Measurements from ENCODE around the gene C14orf180. TPM values are rescaled to one million over a fixed set of nuclear protein-coding genes. Genes with fewer than 3 reads are reported as not detected.

C14orf180 gene
- polyA plus RNA-seq, 3 donors: not detected

DNA sequence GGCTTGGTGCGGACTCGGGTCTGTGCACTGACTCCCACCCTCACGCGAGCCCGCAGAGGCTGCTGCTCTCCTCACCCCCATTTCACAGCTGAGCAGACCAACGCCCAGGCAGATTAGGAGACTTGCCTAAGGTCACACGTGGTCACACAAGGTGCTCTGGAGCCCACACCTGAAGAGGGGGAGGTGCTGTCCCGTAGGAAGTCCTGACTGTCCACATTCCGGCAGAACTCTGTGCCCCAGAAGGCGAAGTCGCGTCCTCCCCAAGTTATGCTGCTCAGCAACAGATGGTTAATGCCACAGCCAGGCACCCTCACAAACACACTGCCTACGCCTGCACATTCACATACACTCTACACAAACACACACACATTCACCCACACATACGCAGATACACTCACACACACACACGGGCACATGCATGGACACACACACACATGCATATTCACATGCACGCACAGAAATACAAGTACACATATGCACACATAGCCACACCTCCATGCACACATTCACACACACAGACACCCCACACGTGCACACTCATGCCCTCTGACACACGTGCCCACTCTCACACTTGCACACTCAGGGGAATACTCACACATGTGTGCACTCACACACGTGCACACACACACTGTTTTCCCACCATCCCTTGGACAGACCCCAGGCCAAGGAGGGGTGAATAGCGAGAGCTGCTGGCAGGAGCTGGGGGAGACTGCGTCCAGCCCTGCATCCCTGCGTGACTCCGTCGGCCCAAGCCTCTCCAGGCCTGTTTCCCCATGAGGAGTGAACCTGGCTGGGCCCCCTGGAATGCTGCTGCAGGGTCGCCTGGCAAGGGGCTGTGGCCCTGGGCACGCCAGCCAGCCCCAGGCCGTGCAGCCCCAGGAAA lies 4.1 kb downstream of the C14orf180 start:
- Histone ChIP-seq H3K4me2 (replicated peaks; ENCODE audit: extremely low read depth, low read length, poor library complexity, severe bottlenecking) (no peak overlapping the region), H3K9ac (ENCODE audit: insufficient read depth, low read length, poor library complexity, severe bottlenecking) (no peak overlapping the region), H3K79me2 (ENCODE audit: insufficient read depth, low read length) (no peaks in the 10 kb centered on the region), H3K27me3 (ENCODE audit: control insufficient read depth in 2 of 2, insufficient read depth in 2 of 2, low read length in 2 of 2) (no peaks in the 10 kb centered on the region), H3K9me3 (replicated peaks in 1 of 2; ENCODE audit: control insufficient read depth in 1 of 2, insufficient read depth in 1 of 2, low read length in 2 of 2) (no peaks in the 10 kb centered on the region), H3K4me3 (replicated peaks in 1 of 3; ENCODE audit: low read depth in 2 of 3, low read length in 3 of 3) (no peak overlapping the region), H3K36me3 (replicated peaks in 1 of 2; ENCODE audit: control insufficient read depth in 1 of 2, insufficient read depth in 2 of 2, low read length in 2 of 2) (no peaks in the 10 kb centered on the region), H3K27ac (ENCODE audit: low read depth in 1 of 2, low read length in 2 of 2) (no peak overlapping the region), H4K20me1 (ENCODE audit: insufficient read depth, low read length) (no peaks in the 10 kb centered on the region), H2AFZ (ENCODE audit: insufficient read depth, low read depth, low read length, poor library complexity, severe bottlenecking) (no peak overlapping the region), H3K4me1 (ENCODE audit: control insufficient read depth in 1 of 2, insufficient read depth in 2 of 2, low read length in 2 of 2) (no peaks in the 10 kb centered on the region)
- TF ChIP-seq CTCF (IDR thresholded peaks at IDR 0.05): no peak
- no peak for DNase-seq
- no peaks in the 10 kb centered on the region for H3K9me3 Mint-ChIP-seq
- H3K4me1 Mint-ChIP-seq: no peaks in the 10 kb centered on the region
- no peaks in the 10 kb centered on the region for H3K36me3 Mint-ChIP-seq
- no peak overlapping the region for H3K4me3 Mint-ChIP-seq
- peaks cover 1 to 5% (median 3%) of the 10 kb centered on the region in 3 donors for H3K27me3 Mint-ChIP-seq (ENCODE audit: low read depth in 3 of 3)
- intact Hi-C loops (cut with micrococcal nuclease): no loop called here
- 84% methylated on average over 25 of the region's 27 CpGs for WGBS (ENCODE audit: insufficient coverage)
- H3K27ac Mint-ChIP-seq: no peak overlapping the region

DNA sequence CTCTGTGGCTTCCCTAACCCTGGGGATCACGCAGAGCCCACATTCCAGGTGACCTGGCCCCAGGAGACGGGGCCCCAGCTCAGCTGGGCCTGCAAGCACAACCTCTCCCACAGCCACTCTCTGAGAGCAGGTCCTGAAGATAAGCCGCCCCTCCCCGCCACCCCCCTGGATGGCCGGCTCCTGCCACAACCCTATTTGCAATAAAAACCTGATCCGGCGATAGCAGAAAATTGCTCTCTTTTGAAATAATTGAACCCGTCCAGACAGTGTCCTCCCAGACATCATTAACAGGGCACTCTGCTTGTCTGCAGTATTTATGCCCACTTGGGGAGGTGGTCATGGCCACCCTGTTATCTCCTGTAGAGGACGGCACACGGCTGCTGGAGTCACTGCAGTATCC lies 5.0 kb downstream of the C14orf180 start:
- H3K36me3 ChIP-seq (replicated peaks in 1 of 2; ENCODE audit: control insufficient read depth in 1 of 2, insufficient read depth in 2 of 2, low read length in 2 of 2): no peaks in the 10 kb centered on the region
- WGBS (ENCODE audit: insufficient coverage): 81% methylated on average over 10 of the region's 10 CpGs
- H3K79me2 ChIP-seq (ENCODE audit: insufficient read depth, low read length): no peaks in the 10 kb centered on the region
- no peak overlapping the region for H3K4me3 ChIP-seq (replicated peaks in 1 of 3; ENCODE audit: low read depth in 2 of 3, low read length in 3 of 3)
- intact Hi-C loops (cut with micrococcal nuclease): no loop called here
- no peak overlapping the region for H3K27ac Mint-ChIP-seq
- H3K9me3 Mint-ChIP-seq: no peaks in the 10 kb centered on the region
- H3K4me3 Mint-ChIP-seq: no peak overlapping the region
- no peaks in the 10 kb centered on the region for H3K4me1 Mint-ChIP-seq
- no peak overlapping the region for H2AFZ ChIP-seq (ENCODE audit: insufficient read depth, low read depth, low read length, poor library complexity, severe bottlenecking)
- H3K27me3 Mint-ChIP-seq (ENCODE audit: low read depth in 3 of 3): peaks cover 1 to 3% (median 3%) of the 10 kb centered on the region in 3 donors
- H4K20me1 ChIP-seq (ENCODE audit: insufficient read depth, low read length): no peaks in the 10 kb centered on the region
- H3K9me3 ChIP-seq (replicated peaks in 1 of 2; ENCODE audit: control insufficient read depth in 1 of 2, insufficient read depth in 1 of 2, low read length in 2 of 2): no peaks in the 10 kb centered on the region
- TF ChIP-seq CTCF (IDR thresholded peaks at IDR 0.05): no peak
- no peak overlapping the region for H3K27ac ChIP-seq (ENCODE audit: low read depth in 1 of 2, low read length in 2 of 2)
- no peaks in the 10 kb centered on the region for H3K4me1 ChIP-seq (ENCODE audit: control insufficient read depth in 1 of 2, insufficient read depth in 2 of 2, low read length in 2 of 2)
- H3K4me2 ChIP-seq (replicated peaks; ENCODE audit: extremely low read depth, low read length, poor library complexity, severe bottlenecking): no peak overlapping the region
- no peak for DNase-seq
- no peaks in the 10 kb centered on the region for H3K36me3 Mint-ChIP-seq
- no peak overlapping the region for H3K9ac ChIP-seq (ENCODE audit: insufficient read depth, low read length, poor library complexity, severe bottlenecking)
- no peaks in the 10 kb centered on the region for H3K27me3 ChIP-seq (ENCODE audit: control insufficient read depth in 2 of 2, insufficient read depth in 2 of 2, low read length in 2 of 2)

Measured in CD14-positive monocyte (primary cell).